ENCODE data around the gene GJB2. TPM values are rescaled to one million over a fixed set of nuclear protein-coding genes. Genes with fewer than 3 reads are reported as not detected.

The GJB2 gene
- not detected in 2 replicates for total RNA-seq

GRCh38 chr13:20192836-20193161 lies at the start of gene GJB2:
TSS of gene GJB2 (minus strand) at chr13:20192938. CDS start at chr13:20189581, 3,357 bp downstream.

DNA sequence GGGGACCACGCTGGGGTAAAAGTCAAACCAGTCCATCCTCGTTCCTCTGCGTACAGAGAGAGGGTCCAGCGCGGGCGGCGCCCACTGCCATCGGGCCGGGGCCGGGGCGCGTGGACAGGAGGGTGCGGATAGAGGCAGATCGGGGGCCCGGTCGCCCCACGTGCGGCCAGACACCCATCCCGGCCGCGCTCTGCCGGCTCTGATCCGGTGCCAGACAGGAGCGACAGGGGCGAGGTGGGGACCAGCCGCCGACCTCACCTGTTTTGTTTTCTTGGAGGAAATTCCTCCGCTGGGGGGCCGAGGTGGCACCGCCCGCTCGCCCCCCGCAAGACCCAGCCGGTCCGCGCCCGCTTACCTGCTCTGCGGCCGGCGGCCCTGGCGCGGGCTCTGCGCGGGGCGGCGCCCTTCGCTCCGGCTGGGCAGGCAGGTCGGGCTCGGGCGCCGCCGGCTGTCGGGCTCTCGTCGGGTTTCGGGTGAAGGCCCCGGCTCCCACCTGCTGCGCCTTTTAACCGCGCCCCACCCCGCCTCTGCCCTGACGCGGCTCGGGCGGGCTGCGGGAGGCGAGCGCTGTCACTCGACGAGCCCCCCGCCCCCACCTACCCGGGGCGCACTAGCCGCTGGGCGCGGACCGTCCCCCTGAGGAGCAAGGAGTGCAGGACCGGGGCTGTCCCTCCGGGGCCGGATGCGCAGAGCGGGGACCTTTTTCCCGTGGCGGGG lies 39.3 kb upstream of the GJB2 start, which contains the start of gene GJB6:
Gene GJB6 (minus strand): TSS at position 481 of the 717 bp plus-strand sequence. CDS start 8,839 bp downstream, outside the sequence.

DNA sequence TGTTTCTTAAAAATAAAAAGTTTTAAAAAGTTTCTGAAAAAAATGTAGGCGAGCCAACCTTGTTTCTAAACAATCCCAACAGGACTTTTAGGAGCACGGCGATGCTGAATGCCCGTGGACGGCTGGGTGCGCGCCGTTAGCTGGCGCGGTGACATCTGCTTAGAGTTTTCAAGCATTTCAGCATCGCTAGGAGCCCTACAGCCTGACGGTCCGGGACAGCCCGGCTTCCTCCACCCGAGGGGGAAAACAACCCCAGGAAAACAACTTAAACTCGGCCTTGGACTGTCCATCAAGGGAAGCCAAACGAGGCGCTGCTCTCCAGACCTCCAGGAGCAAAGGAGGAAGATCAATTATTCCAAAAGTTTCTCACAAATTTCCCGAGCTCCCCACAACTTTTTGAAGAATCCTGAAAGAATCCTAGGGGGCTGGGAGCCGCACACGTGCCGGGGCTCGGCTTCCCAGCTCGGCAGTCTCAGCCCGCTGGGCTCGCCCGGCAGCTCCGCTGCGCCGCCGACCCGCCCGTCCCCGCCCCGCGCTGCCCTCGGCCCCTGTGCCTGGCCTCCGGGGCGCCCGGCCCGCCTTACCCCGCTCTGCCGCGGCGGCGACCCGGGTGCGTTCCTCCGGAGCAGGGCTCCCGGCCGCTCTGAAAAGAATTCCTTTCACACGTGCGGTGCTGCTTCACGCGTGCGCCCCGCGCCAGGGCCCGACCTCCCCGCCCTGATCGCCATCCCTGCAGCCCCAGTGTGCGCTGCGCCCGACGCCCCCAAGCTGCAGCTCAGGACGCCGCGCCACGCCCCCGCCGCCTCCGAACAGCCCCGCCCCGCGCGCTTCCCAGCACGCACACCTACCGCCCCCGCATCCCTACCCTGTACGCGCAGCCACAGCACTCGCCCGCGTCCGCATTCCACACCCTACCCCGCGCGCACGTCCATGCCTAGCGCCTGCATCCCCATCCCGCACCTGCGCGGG lies 32.1 kb downstream of the GJB2 start, which contains the start of gene GJA3:
Gene GJA3 (minus strand): TSS at position 747 of the 969 bp plus-strand sequence. CDS start 17,764 bp downstream, outside the sequence.

Other genes with a start within 250 kb of the GJB2 start
- 63.0 and 72.1 TPM in 2 replicates for gene ZMYM2, start 234.2 kb downstream of the GJB2 start, total RNA-seq
- gene GJA3, start 31.9 kb downstream of the GJB2 start, total RNA-seq, result under 0.01 TPM in 1 of 2 replicates, not detected in the other
- gene GJB6, start 39.4 kb upstream of the GJB2 start, total RNA-seq, result not detected in 2 replicates